H1 (cell line): ENCODE data around the gene PLCL2. TPM values are rescaled to one million over a fixed set of nuclear protein-coding genes. Genes with fewer than 3 reads are reported as not detected.

Experiments
- CTCF ChIA-PET: fragments of 300-600 bp; sonication (Branson Sonifier 250); formaldehyde crosslinking; loops from one replicate; lab custom pipeline; 2021; ENCODE audit not compliant: partially characterized antibody; lab: Charles Lee
- POLR2A ChIA-PET: fragments of 300-600 bp; sonication (Branson Sonifier 250); formaldehyde crosslinking; loops from one replicate; lab custom pipeline; 2021; ENCODE audit warnings: inconsistent platforms; ENCODE audit not compliant: partially characterized antibody; lab: Charles Lee
- DNase-seq, 2 experiments: peaks; one replicate each; pipeline versions ENCODE4 v3.0.0 to v3.0.0-alpha.2; 2010 to 2022; ENCODE audit warnings: low spot score in 2 of 2, low read depth in 1 of 2, mixed read lengths in 1 of 2
- FAIRE-seq: peaks from 2 replicates; lab custom pipeline; 2011; peaks lifted over from hg19 to GRCh38; lab: Jason Lieb, UNC
- H2AFZ ChIP-seq: 2 replicates; pipeline ENCODE4 v1.8.1; 2012; ENCODE audit warnings: low read length, inconsistent platforms
- H2AK5ac ChIP-seq: 2 replicates; pipeline ENCODE4 v1.6.1; 2013; ENCODE audit warnings: low read depth, low read length
- H2BK120ac ChIP-seq: replicated peaks from 2 replicates; pipeline ENCODE3; 2013; ENCODE audit warnings: low read depth, low read length, inconsistent platforms
- H2BK12ac ChIP-seq: 2 replicates; pipeline ENCODE4 v1.6.1; 2013; ENCODE audit warnings: low read depth, low read length
- H2BK15ac ChIP-seq: 2 replicates; pipeline ENCODE4 v1.6.1; 2013; ENCODE audit warnings: low read length
- H2BK20ac ChIP-seq: 2 replicates; pipeline ENCODE4 v1.6.1; 2013; ENCODE audit warnings: low read length
- H2BK5ac ChIP-seq: 2 replicates; pipeline ENCODE4 v1.6.1; 2013; ENCODE audit warnings: low read depth, low read length
- H3K14ac ChIP-seq: 2 replicates; pipeline ENCODE4 v1.6.1; 2013; ENCODE audit warnings: inconsistent platforms; ENCODE audit not compliant: insufficient read length
- H3K18ac ChIP-seq: 2 replicates; pipeline ENCODE4 v1.6.1; 2013; ENCODE audit warnings: low read length; ENCODE audit errors: extremely low read depth
- H3K23ac ChIP-seq: 2 replicates; pipeline ENCODE4 v1.6.1; 2013; ENCODE audit warnings: inconsistent platforms; ENCODE audit not compliant: insufficient read length
- H3K23me2 ChIP-seq: 2 replicates; pipeline ENCODE4 v1.6.1; 2013; ENCODE audit warnings: low read depth, low read length
- H3K27ac ChIP-seq: 2 replicates; pipeline ENCODE4 v1.6.1; 2011; ENCODE audit warnings: low read depth, low read length, inconsistent platforms
- H3K27me3 ChIP-seq, 4 experiments: replicated peaks in 1 of 4; 1 replicate in 1 of 4; 2 replicates in 3 of 4; pipeline versions ENCODE4 v1.6.1 to v1.8.1; 2011 to 2013; ENCODE audit warnings: low read length in 3 of 4, mild to moderate bottlenecking in 3 of 4, inconsistent platforms in 2 of 4, mixed read lengths in 2 of 4, moderate library complexity in 1 of 4; ENCODE audit not compliant: control insufficient read depth in 3 of 4, insufficient read depth in 3 of 4; ENCODE audit errors: extremely low read depth in 1 of 4
- H3K36me3 ChIP-seq, 4 experiments: 2 replicates each; pipeline versions ENCODE4 v1.6.1 to v1.8.1; 2011 to 2013; ENCODE audit warnings: mild to moderate bottlenecking in 4 of 4, low read length in 3 of 4, moderate library complexity in 2 of 4, control low read depth in 1 of 4, inconsistent platforms in 1 of 4; ENCODE audit not compliant: insufficient read depth in 4 of 4, control insufficient read depth in 2 of 4
- H3K4ac ChIP-seq: replicated peaks from 2 replicates; pipeline ENCODE3; 2013; ENCODE audit warnings: low read length, low read depth, mixed read lengths, inconsistent platforms; ENCODE audit not compliant: insufficient read length
- H3K4me1 ChIP-seq, 4 experiments: replicated peaks in 1 of 4; 1 replicate in 1 of 4; 2 replicates in 3 of 4; pipeline versions ENCODE4 v1.6.1 to v1.8.1; 2011 to 2013; ENCODE audit warnings: low read length in 3 of 4, inconsistent platforms in 2 of 4, mixed read lengths in 1 of 4; ENCODE audit not compliant: insufficient read depth in 4 of 4, control insufficient read depth in 3 of 4
- H3K4me2 ChIP-seq, 2 experiments: 2 replicates each; pipeline versions ENCODE4 v1.6.1 to v1.8.1; 2011 to 2013; ENCODE audit warnings: low read depth in 2 of 2, low read length in 2 of 2, control low read depth in 1 of 2, inconsistent platforms in 1 of 2, mild to moderate bottlenecking in 1 of 2; ENCODE audit not compliant: insufficient read depth in 1 of 2
- H3K4me3 ChIP-seq, 4 experiments: fragments of 200-600, 300-600 bp in 1 of 4; sonication (generic), shearing (Covaris generic), sonication (Bioruptor Twin) in 1 of 4; 2 replicates each; pipeline versions ENCODE4 v1.5.1 to v1.8.1; 2011 to 2016; ENCODE audit warnings: low read length in 4 of 4, low read depth in 3 of 4, control low read depth in 2 of 4, inconsistent platforms in 2 of 4, mild to moderate bottlenecking in 2 of 4, mixed read lengths in 1 of 4, moderate library complexity in 1 of 4; ENCODE audit not compliant: insufficient read depth in 2 of 4; ENCODE audit errors: extremely low read depth in 1 of 4
- H3K56ac ChIP-seq: replicated peaks from 2 replicates; pipeline ENCODE3; 2013; ENCODE audit warnings: low read depth, mild to moderate bottlenecking, mixed read lengths, low read length, inconsistent platforms; ENCODE audit not compliant: insufficient read length
- H3K79me1 ChIP-seq: 2 replicates; pipeline ENCODE4 v1.6.1; 2013; ENCODE audit warnings: low read depth, low read length, control low read depth
- H3K79me2 ChIP-seq, 2 experiments: 2 replicates each; pipeline versions ENCODE4 v1.6.1 to v1.8.1; 2012 to 2013; ENCODE audit warnings: low read length in 2 of 2, mild to moderate bottlenecking in 2 of 2, inconsistent platforms in 1 of 2; ENCODE audit not compliant: insufficient read depth in 2 of 2, control insufficient read depth in 1 of 2
- H3K9ac ChIP-seq, 4 experiments: replicated peaks in 1 of 4; 1 replicate in 1 of 4; 2 replicates in 3 of 4; pipeline versions ENCODE4 v1.6.1 to v1.8.1; 2011 to 2013; ENCODE audit warnings: low read depth in 3 of 4, low read length in 3 of 4, control low read depth in 2 of 4, mild to moderate bottlenecking in 2 of 4, moderate library complexity in 2 of 4, inconsistent platforms in 1 of 4; ENCODE audit errors: extremely low read depth in 1 of 4
- H3K9me3 ChIP-seq, 2 experiments: 2 replicates each; pipeline versions ENCODE4 v1.6.1 to v1.8.1; 2012 to 2013; ENCODE audit warnings: mild to moderate bottlenecking in 2 of 2, moderate library complexity in 2 of 2, control low read depth in 1 of 2, inconsistent platforms in 1 of 2, low read depth in 1 of 2, low read length in 1 of 2, mixed read lengths in 1 of 2; ENCODE audit not compliant: insufficient read depth in 2 of 2
- H4K20me1 ChIP-seq, 2 experiments: replicated peaks in 1 of 2; 2 replicates each; pipeline versions ENCODE3 to v1.8.1; 2011 to 2013; ENCODE audit warnings: inconsistent platforms in 2 of 2, low read length in 2 of 2, mild to moderate bottlenecking in 1 of 2; ENCODE audit not compliant: insufficient read depth in 2 of 2, control insufficient read depth in 1 of 2
- H4K5ac ChIP-seq: 2 replicates; pipeline ENCODE4 v1.6.1; 2013; ENCODE audit warnings: low read length, low read depth, mixed read lengths, inconsistent platforms; ENCODE audit not compliant: insufficient read length
- H4K8ac ChIP-seq: 2 replicates; pipeline ENCODE4 v1.8.0; 2013; ENCODE audit warnings: mild to moderate bottlenecking, moderate library complexity, low read length, inconsistent platforms; ENCODE audit not compliant: insufficient read depth; ENCODE audit errors: extremely low read depth
- H4K91ac ChIP-seq: replicated peaks from 2 replicates; pipeline ENCODE3; 2013; ENCODE audit warnings: low read length, mixed read lengths, inconsistent platforms; ENCODE audit not compliant: insufficient read length
- CREB1 ChIP-seq: IDR thresholded peaks from 2 replicates; pipeline ENCODE4 v1.6.1; 2012; ENCODE audit warnings: inconsistent platforms
- HDAC6 ChIP-seq: IDR thresholded peaks from one replicate; pipeline ENCODE4 v1.7.1; 2012; ENCODE audit warnings: low read depth, mild to moderate bottlenecking, inconsistent platforms, low read length, moderate library complexity
- JUND ChIP-seq: IDR thresholded peaks from 2 replicates; pipeline ENCODE4 v1.6.1; 2011; ENCODE audit warnings: mild to moderate bottlenecking, improper control_type of control experiment, low read length
- KDM5A ChIP-seq: fragments of 200-600 bp; IDR thresholded peaks from 2 replicates; pipeline ENCODE4 v1.7.1; 2012; ENCODE audit warnings: mild to moderate bottlenecking, low read length, inconsistent platforms, mixed read lengths
- NRF1 ChIP-seq: IDR thresholded peaks from 2 replicates; pipeline ENCODE4 v1.6.1; 2011; ENCODE audit warnings: mild to moderate bottlenecking, low read depth, low read length, improper control_type of control experiment
- RFX5 ChIP-seq: IDR thresholded peaks from 2 replicates; pipeline ENCODE4 v1.6.1; 2011; ENCODE audit warnings: low read depth, low read length, improper control_type of control experiment, borderline replicate concordance
- SAP30 ChIP-seq: fragments of 300-600 bp; sonication (generic); IDR thresholded peaks from 2 replicates; pipeline ENCODE4 v1.7.1; 2012; ENCODE audit warnings: low read length, moderate library complexity, mild to moderate bottlenecking, inconsistent platforms; ENCODE audit not compliant: insufficient read depth, insufficient replicate concordance
- SIX5 ChIP-seq: IDR thresholded peaks from 2 replicates; pipeline ENCODE4 v1.6.1; 2011; ENCODE audit warnings: mild to moderate bottlenecking, low read depth, low read length
- TAF7 ChIP-seq: optimal IDR thresholded peaks from 2 replicates; pipeline ENCODE3; 2011; ENCODE audit warnings: low read depth, mild to moderate bottlenecking, inconsistent platforms, low read length, moderate library complexity, borderline replicate concordance
- YY1 ChIP-seq: IDR thresholded peaks from 2 replicates; pipeline ENCODE4 v1.6.1; 2011; ENCODE audit warnings: low read depth, mild to moderate bottlenecking, low read length
- WGBS, 2 experiments: shearing (Covaris generic) in 1 of 2; methylation state at CpG; one replicate each; pipeline versions ENCODE4 v1.1.6 to v1.1.7; 2013 to 2015; ENCODE audit warnings: low lambda C conversion rate in 2 of 2, mixed read lengths in 2 of 2, inconsistent platforms in 1 of 2, low coverage in 1 of 2, missing lambda C conversion rate in 1 of 2; ENCODE audit not compliant: insufficient replicate concordance in 2 of 2, insufficient coverage in 1 of 2, insufficient read length in 1 of 2; ENCODE audit errors: extremely low coverage in 1 of 2, missing lambda C conversion rate in 1 of 2; 5-methylcytosine and 5-hydroxymethylcytosine counted together
- polyA plus RNA-seq, 7 experiments: library from polyadenylated mRNA; depleted of rRNA in 3 of 7; stranded (reverse) in 5 of 7; unstranded in 2 of 7; fragments of >200 nt in 5 of 7; fragments of 200-250 nt in 2 of 7; gene quantifications; 1 replicate in 5 of 7; 2 replicates in 1 of 7; 4 replicates in 1 of 7; pipeline versions ENCODE4 v1.2.1 to v1.2.3, GENCODE V29; 2011 to 2013; ENCODE audit warnings: missing spikeins in 2 of 7, mixed read lengths in 2 of 7
- total RNA-seq: library from RNA; stranded (reverse); fragmentation: NEBNext Ultra II Directional; extraction: Animal tissue kit (Norgen Biotek cat#: 25700); gene quantifications from 2 replicates; pipeline ENCODE4 v1.2.1, GENCODE V29; 2021

The PLCL2 gene
- total and polyA plus RNA-seq, 2 of the 8 experiments (the other 6 are each of a cell fraction or from before 2014, with no cell fraction given) = 3.5 to 6.8 TPM

DNA sequence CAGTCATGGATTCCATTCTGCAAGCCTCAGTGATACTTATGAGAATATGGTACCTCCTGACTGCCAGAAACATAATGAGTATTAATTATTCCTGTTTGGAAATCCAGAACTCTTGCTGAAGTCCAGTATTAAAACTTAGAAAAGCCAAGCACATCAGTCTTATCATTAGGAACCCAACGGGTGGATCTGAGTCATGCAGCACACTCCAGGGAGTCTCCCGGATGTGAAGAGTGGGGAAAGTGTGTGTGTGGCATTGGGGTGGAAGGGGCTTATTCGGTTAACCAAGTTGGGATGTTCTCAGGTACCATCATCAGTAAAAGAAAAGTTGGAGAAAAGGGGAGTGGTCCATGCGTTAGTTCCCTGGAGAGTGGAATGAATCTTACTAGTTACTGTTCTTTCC is 181.1 kb downstream of the PLCL2 start:
- WGBS, 2 experiments = 88% methylated on average over 4 of the region's 4 CpGs; no CpG with 5 or more reads in 1 of the 2 experiments
- H2BK12ac ChIP-seq = no peak overlapping the region
- H3K56ac ChIP-seq = no peak overlapping the region
- H2BK120ac ChIP-seq = no peak overlapping the region
- no peaks in the 10 kb centered on the region for H3K9me3 ChIP-seq
- no peak overlapping the region for H2BK20ac ChIP-seq
- no peak overlapping the region for H2BK15ac ChIP-seq
- no peak overlapping the region for H4K5ac ChIP-seq
- H4K91ac ChIP-seq = no peak overlapping the region
- ChIA-PET CTCF (interaction anchor here (1.3 kb wide), 1 partner anchor 194 kb away, joined by 3 read pairs; no protein-coding TSS in a partner anchor), POLR2A (interaction anchor here (0.5 kb wide), 1 partner anchor 989 kb away, joined by 3 read pairs; no protein-coding TSS in a partner anchor)
- peaks cover 0 to 7% (median 0%) of the 10 kb centered on the region in 4 experiments; a peak in 1 of 8 replicates for H3K36me3 ChIP-seq
- FAIRE-seq (no peak), DNase-seq (no peak)
- H2AFZ ChIP-seq = no peak overlapping the region
- H3K4me1 ChIP-seq = peaks cover 0 to 12% (median 7%) of the 10 kb centered on the region in 4 experiments; a peak in 4 of 7 replicates
- H3K79me2 ChIP-seq = no peaks in the 10 kb centered on the region
- H3K23me2 ChIP-seq = no peaks in the 10 kb centered on the region
- H3K4ac ChIP-seq = no peak overlapping the region
- no peak overlapping the region for H3K9ac ChIP-seq
- no peak overlapping the region for H3K27ac ChIP-seq
- no peak overlapping the region for H3K18ac ChIP-seq
- no peak overlapping the region for H3K14ac ChIP-seq
- H3K27me3 ChIP-seq = no peaks in the 10 kb centered on the region
- no peak overlapping the region for H2BK5ac ChIP-seq
- no peak overlapping the region for H3K23ac ChIP-seq
- no peaks in the 10 kb centered on the region for H3K79me1 ChIP-seq
- no peak overlapping the region for H3K4me3 ChIP-seq
- H4K8ac ChIP-seq = no peak overlapping the region
- no peaks in the 10 kb centered on the region for H4K20me1 ChIP-seq
- H2AK5ac ChIP-seq = no peak overlapping the region
- TF ChIP-seq SAP30 = no peak
- TF ChIP-seq HDAC6 = no peak
- TF ChIP-seq RFX5 = no peak
- TF ChIP-seq TAF7 = no peak
- TF ChIP-seq JUND = no peak
- no peak for TF ChIP-seq NRF1
- no peak for TF ChIP-seq SIX5
- TF ChIP-seq CREB1 = no peak
- no peak for TF ChIP-seq KDM5A
- no peak for TF ChIP-seq YY1
- TF ChIP-seq, all 59 proteins: peak for 0
- H3K4me2 ChIP-seq = no peak overlapping the region
